ENCODE data around the gene GNAS. TPM values are rescaled to one million over a fixed set of nuclear protein-coding genes. Genes with fewer than 3 reads are reported as not detected.
"Not testable (repeated sequence)": the region's sequence is repeated elsewhere in the genome, so short reads cannot be mapped to it uniquely, and the experiment has no call there.

The GNAS gene
- polyA plus RNA-seq, 1 donor, result 1,874 TPM

GRCh38 chr20:58926802-58927489, 74.4 kb downstream of the GNAS start:
- no peak for DNase-seq

DNA sequence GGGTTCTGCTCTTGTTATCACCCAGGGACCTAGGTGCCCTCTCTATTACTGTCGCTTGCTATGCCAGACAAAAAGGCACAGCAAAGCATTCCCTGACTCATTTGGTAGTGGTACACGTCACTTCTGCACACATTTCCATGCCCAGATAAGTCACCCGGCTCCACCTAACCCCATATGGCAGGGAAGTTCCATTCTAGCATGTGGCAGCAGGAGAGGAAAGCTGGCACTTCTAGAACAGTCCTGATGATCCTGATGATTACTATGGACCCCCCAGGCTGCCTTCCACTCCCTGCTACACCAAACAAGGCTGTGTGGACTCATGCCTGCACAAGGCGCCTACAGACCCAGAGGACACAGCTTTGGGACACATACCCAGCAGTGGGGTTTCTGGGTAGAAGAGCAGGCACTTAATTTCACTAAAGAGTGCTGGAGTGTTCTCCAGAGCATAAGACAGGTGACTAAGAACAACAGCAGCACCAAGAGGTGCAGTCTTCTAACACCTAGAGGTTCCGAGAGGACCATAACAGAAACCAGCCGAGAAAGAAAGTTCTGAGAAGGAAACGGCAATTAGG, 75.1 kb downstream of the GNAS start:
- no peak for DNase-seq

DNA sequence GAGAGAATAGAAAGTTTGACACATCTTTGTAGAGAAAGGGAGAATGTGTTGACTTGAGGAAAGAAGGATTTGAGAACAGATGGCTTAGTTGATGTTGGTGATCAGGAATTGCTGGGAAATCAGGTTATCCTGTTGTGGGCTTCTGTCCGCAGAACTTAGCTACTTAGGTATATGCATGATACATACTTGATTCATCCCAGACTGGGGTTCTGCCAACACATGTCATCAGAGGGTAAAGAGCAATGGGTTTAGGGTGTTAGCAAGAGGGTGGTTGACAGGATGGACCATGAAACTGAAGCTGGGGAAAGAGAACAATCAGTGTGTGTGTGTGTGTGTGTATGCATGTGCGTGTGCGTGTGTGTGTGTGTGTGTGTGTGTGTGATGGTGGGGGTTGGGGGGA, 78.0 kb downstream of the GNAS start:
- DNase-seq, result no peak

DNA sequence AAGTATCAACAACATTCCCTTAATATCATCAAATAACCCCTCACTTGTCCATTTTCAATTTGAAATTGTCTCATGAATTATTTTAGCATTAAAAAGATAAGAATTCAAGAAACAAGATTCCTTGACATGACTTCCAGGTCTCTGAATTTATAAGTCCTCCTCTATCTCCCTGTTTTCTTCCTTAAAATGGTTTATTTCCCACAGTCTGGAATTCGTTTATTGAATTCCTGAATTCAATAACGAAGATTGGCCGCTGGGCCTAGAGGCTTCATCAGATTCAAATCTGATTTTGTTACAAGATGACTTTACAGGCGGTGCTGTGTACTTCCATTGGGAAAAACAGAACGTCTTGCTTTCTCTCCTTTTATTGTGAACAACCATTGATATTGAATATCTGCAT, 79.7 kb downstream of the GNAS start:
- DNase-seq, result no peak

DNA sequence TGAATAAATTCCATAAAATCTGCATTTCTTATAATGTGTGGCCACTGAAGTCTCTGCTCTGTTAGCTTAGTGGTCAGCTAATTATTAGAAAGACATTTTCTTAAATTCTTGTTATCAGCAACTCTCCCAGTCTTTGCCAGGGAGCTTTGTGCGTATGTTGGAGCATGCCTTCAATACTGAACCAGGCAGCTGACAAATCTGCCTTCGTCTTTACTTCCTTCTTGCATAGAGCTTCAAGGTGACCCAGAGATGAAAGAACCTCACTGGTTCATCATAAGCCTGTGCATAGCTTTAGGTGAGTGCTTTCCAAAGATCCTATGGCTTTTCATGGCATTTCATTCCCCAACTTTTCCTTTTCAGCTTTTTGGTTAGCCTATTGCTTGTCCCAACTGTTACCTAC, 85.6 kb downstream of the GNAS start:
- DNase-seq, result no peak

GRCh38 chr20:58938541-58938940, 86.0 kb downstream of the GNAS start:
- DNase-seq, result no peak

- no peak for DNase-seq
Observed at GRCh38 chr20:58941471-58941870, 89.0 kb downstream of the GNAS start.

DNA sequence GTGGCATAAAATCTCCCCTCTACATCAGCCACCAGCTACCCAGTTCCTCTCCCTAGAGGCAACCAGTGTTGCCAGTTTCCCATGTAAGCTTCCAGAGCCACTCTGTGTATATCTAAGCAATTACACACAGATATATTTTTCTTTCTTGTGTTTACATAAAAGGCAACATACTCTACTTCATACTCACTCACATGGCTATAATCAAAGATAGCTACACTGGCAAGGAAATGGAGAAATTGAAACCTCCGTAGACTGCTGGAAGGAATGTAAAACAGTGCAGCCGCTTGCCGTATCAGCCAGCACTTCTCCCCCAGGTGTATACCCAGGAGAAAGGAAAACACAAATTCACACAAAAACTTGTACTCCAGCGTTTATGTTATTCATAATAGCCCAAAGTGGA, 90.0 kb downstream of the GNAS start:
- DNase-seq, result no peak

DNA sequence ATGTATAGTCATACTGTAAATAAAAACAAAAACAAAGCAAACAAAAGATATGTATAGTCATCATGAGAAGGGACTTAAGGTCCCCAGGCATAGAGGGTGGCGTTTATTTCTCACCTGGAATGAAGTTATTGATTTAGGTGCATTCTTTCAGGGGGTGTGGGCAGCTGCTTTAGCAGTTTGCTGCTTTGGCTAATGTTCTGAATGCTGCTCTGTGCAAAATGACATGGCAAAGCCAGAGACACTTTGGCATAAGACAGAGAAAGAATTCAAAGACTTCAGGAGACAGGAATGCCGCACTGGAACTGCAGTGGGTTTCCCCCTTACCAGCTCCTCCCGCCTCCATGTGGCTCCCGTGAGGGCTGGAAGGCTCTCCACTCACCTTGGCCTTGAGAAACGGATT, 92.1 kb downstream of the GNAS start:
- no peak for DNase-seq

DNA sequence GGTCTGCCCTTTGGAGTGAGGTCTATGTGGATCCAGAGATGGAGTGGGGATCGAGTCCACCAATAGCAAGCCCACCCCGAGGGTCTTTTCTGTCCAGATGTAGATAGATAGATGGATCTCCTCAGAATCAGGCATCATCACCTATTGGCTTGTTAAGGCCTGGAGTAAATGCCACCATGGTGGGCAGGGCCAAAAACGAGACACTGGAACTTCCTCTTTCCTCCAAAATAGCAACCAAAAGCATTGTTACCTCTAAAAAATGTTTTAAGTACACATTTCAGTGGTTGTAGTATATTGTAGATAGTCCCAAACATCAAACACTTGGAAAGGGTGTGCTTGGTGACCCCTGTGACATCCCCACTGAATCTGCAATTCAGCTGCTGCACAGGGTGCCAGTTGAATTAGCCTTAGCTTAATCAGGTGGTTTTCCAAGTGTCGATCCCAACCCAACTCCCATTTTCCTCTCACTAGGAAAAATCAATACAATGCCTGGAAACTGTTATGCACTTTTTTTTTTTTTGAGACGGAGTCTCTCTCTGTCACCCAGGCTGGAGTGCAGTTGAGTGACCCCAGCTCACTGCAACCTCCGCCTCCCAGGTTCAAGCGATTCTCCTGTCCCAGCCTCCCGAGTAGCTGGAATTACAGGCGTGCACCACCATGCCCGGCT, 93.6 kb downstream of the GNAS start:
- no peak for DNase-seq

DNA sequence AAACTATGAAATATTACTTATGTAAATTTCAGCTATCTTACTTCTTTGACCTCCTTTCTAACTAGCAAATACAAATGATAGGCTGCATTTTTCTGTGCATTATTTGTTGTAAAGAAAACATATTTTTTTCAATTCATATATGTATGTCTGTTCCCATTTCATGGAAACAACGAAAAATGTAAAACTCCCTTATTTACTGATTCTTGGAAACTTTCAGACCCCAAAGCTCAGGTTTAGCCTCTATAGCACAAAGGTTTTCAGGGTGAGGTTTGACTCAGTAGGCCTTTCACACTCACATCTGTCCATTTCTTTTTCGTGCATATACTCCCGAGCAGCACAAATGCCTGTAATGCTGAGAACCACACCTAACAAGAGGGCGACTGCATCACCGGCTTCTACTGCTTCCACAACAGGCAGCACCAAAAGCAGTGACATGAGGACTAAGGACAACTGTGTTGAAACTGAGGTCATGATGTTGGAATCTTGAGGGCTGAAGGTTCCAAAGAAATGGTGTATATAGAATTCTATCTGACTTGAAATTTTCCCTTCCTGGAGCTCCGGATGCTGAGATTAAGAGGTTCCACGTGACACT, 95.4 kb downstream of the GNAS start:
- not testable (repeated sequence) for DNase-seq

GRCh38 chr20:58950603-58951002, 98.1 kb downstream of the GNAS start:
- no peak for DNase-seq

DNA sequence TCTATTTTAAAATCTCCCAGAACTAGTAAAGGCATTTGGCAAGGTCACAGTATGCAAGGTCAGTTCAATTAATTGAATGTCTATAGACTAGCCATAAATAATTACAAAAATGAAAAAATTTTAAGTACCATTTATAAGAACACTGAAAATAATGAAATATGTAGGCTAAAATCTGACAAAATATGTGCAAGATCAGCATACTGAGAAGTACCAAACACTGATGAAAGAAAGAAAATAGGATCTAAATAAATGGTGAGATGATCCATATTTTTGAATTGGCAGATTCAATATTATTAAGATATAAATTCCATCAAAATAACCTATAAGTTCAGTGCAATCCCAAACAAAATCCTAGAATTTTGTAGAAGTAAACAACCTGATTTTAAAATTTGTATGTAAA, 100.5 kb downstream of the GNAS start:
- no peak for DNase-seq

- DNase-seq, result no peak
Observed at GRCh38 chr20:58956078-58956477, 103.6 kb downstream of the GNAS start.

GRCh38 chr20:58959652-58960051, 107.1 kb downstream of the GNAS start:
- no peak for DNase-seq

Other genes with a start within 250 kb of the GNAS start
- 91.9 TPM for gene STX16, start 201.4 kb upstream of the GNAS start, polyA plus RNA-seq (ENCODE audit: insufficient read length)
- gene NPEPL1, start 159.9 kb upstream of the GNAS start, polyA plus RNA-seq (ENCODE audit: insufficient read length), result 41.7 TPM
- gene GNAS-AS1, start 1.8 kb upstream of the GNAS start, polyA plus RNA-seq (ENCODE audit: insufficient read length), result 1.0 TPM
- gene NELFCD, start 128.5 kb downstream of the GNAS start, polyA plus RNA-seq (ENCODE audit: insufficient read length), result 162 TPM
- gene CTSZ, start 154.5 kb downstream of the GNAS start, polyA plus RNA-seq (ENCODE audit: insufficient read length), result 65.2 TPM
- 1.3 TPM for gene TUBB1, start 166.7 kb downstream of the GNAS start, polyA plus RNA-seq (ENCODE audit: insufficient read length)
- 166 TPM for gene ATP5F1E, start 179.6 kb downstream of the GNAS start, polyA plus RNA-seq (ENCODE audit: insufficient read length)
- gene PRELID3B, start 190.1 kb downstream of the GNAS start, polyA plus RNA-seq (ENCODE audit: insufficient read length), result 75.9 TPM